ENCODE results near the gene CLASP2.

CLASP2 gene

DNA sequence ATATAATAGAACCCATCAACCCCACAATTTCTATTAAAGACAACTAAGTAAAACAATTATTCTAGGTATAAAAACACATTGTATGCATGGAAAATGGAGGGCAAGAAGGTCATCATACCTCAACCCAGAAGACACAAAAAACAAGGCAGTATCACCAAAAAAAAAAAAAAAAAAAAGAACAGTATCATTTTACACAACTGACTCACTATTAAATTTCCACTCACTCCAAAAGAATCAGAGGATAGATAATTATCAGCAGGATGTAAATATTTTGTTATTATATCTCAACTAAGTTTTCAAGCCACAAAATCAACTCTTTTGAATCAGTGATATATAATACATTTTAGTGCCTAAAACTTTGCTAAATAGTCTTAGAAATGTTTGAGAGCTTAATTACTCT, 55.0 kb downstream of the CLASP2 start:
- TF ChIP-seq ZNF565 (CRISPR knock-in tag; conservative IDR thresholded peaks at IDR 0.05; ENCODE audit: low read depth): no peak
- no peak for TF ChIP-seq TOX (CRISPR knock-in tag; IDR thresholded peaks at IDR 0.05; ENCODE audit: borderline replicate concordance)
- no peak for TF ChIP-seq ARNTL (CRISPR knock-in tag; IDR thresholded peaks at IDR 0.05; ENCODE audit: borderline replicate concordance, low read depth)
- TF ChIP-seq, protein P1, sequence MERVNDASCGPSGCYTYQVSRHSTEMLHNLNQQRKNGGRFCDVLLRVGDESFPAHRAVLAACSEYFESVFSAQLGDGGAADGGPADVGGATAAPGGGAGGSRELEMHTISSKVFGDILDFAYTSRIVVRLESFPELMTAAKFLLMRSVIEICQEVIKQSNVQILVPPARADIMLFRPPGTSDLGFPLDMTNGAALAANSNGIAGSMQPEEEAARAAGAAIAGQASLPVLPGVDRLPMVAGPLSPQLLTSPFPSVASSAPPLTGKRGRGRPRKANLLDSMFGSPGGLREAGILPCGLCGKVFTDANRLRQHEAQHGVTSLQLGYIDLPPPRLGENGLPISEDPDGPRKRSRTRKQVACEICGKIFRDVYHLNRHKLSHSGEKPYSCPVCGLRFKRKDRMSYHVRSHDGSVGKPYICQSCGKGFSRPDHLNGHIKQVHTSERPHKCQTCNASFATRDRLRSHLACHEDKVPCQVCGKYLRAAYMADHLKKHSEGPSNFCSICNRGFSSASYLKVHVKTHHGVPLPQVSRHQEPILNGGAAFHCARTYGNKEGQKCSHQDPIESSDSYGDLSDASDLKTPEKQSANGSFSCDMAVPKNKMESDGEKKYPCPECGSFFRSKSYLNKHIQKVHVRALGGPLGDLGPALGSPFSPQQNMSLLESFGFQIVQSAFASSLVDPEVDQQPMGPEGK (CRISPR knock-in tag; IDR thresholded peaks at IDR 0.05; ENCODE audit: borderline replicate concordance): no peak
- no peak for TF ChIP-seq ZNF8 (CRISPR knock-in tag; IDR thresholded peaks at IDR 0.05)
- no peak for TF ChIP-seq SNAI2 (CRISPR knock-in tag; IDR thresholded peaks at IDR 0.05)
- TF ChIP-seq TCF4 (CRISPR knock-in tag; IDR thresholded peaks at IDR 0.05; ENCODE audit: borderline replicate concordance): no peak
- TF ChIP-seq CSRNP3 (CRISPR knock-in tag; IDR thresholded peaks at IDR 0.05): no peak
- no peak for TF ChIP-seq OSR1 (CRISPR knock-in tag; IDR thresholded peaks at IDR 0.05)
- ATAC-seq: no peak

DNA sequence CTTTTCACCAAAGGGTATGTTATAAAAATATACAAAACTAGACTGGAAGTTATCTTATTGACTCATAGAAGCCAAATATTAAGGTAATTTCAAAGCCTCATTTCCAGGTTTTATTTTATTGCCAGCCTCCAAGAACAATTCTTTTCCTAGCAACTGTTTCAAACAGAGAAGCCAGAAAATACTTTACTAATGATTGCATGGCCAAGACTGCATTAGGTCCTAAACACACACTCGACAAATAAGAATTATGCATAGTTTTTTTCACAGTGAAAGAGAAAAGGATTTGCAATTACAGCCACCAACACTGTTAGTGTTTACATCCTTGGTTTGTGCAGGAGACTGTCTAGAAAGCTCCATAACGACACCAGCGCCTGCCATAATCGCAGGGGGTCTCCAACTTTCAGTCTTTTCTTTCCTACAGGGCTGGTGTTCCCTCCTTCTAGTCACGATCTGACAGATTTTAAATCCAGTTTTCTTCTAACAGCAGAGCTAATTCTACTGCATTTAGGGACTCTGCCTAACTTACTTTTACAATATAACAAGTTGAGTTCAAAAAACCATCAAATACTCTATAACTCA, 58.1 kb downstream of the CLASP2 start:
- TF ChIP-seq SNAI2 (CRISPR knock-in tag; IDR thresholded peaks at IDR 0.05) (no peak), TCF4 (CRISPR knock-in tag; IDR thresholded peaks at IDR 0.05; ENCODE audit: borderline replicate concordance) (no peak), TOX (CRISPR knock-in tag; IDR thresholded peaks at IDR 0.05; ENCODE audit: borderline replicate concordance) (no peak), ZFP30 (CRISPR knock-in tag; IDR thresholded peaks at IDR 0.05) (no peak), ISL1 (CRISPR knock-in tag; IDR thresholded peaks at IDR 0.05) (no peak), RARB (CRISPR knock-in tag; IDR thresholded peaks at IDR 0.05) (no peak), BACH2 (CRISPR knock-in tag; IDR thresholded peaks at IDR 0.05; ENCODE audit: borderline replicate concordance) (no peak), ZNF565 (CRISPR knock-in tag; conservative IDR thresholded peaks at IDR 0.05; ENCODE audit: low read depth) (no peak), ZFP3 (CRISPR knock-in tag; IDR thresholded peaks at IDR 0.05) (no peak), TSHZ2 (CRISPR knock-in tag; IDR thresholded peaks at IDR 0.05) (no peak), CSRNP3 (CRISPR knock-in tag; IDR thresholded peaks at IDR 0.05) (no peak), OSR1 (CRISPR knock-in tag; IDR thresholded peaks at IDR 0.05) (no peak)
- peak; percentile 4; the same call in 1 of the 3 replicates for ATAC-seq

- peak; percentile 95 for ATAC-seq
- TF ChIP-seq TCF4 (CRISPR knock-in tag; IDR thresholded peaks at IDR 0.05; ENCODE audit: borderline replicate concordance) (peak; percentile 69), ZNF70 (CRISPR knock-in tag; IDR thresholded peaks at IDR 0.05) (no peak), TSHZ2 (CRISPR knock-in tag; IDR thresholded peaks at IDR 0.05) (peak; percentile 41; the same call in 1 of the 2 replicates)
Measured at GRCh38 chr3:33658991-33659848, 58.8 kb downstream of the CLASP2 start.

All from SK-N-SH treated with all-trans-retinoic acid at 6 μM for 48 hours (cell line).